Hindlimb muscle (tissue), 1 donor: ENCODE data around the gene ALK. TPM values are rescaled to one million over a fixed set of nuclear protein-coding genes. Genes with fewer than 3 reads are reported as not detected.

Experiments
- DNase-seq: peaks from one replicate; pipeline ENCODE4 v3.0.0-alpha.2; 2013
- polyA plus RNA-seq: library from polyadenylated mRNA; unstranded; fragments of 120-200 nt; gene quantifications from one replicate; pipeline ENCODE4 v1.2.1, GENCODE V29; 2013; ENCODE audit not compliant: insufficient read length

ALK gene
- polyA plus RNA-seq, 1 donor = 0.18 TPM

DNA sequence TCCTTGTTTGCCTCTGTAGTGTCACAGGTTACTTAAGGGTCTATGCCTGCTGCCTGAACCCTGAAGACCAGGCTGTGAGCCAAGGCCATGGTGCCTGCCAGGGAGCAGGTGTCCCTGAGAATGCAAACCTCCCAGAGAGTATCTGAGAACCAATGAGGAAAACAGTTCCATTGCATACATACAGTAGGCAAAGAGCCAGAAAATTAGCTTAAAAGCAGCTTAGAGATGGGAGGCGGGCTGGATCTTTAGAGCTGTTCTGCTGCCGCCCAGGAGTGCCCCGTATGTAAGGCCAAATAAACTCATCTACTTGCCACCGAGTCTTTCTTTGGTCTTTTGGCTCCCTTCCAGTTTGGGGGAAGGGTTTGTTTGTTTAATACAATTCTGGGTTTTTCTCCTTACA is 478.2 kb downstream of the ALK start:
- DNase-seq = no peak

DNA sequence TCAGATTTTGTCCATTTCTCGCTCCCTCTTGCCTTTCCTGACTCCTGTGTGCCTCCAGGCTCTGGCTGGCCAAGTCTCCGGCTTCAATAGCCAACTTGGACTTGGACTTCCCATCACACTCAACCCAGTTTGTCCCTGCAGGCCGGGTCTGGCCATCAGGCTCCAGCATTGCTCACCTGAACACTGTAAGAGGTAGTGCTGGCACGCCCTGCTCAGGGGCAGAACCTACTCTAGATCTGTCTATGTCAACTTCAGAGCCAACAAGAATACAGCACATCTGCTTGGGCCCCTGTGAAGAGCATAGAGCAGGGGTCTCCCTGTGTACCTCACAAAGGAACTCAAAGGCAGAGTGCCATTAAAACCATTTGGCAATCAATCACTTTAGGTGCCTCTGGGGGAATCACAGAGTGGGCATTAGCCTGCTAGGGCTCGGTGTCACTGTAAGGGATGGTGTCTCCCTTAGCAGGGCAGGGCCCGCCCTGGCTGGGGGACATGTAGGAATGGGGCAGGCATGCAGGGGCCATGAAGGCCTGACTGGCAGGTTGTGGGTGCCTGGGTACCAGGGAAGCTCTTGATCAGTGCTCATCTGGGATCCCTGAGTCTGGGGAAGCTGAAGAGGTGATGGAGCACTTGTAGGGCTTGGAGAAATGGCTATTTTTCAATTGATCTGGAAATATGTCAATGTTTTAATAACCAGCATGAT is 480.3 kb downstream of the ALK start:
- DNase-seq = no peak

DNA sequence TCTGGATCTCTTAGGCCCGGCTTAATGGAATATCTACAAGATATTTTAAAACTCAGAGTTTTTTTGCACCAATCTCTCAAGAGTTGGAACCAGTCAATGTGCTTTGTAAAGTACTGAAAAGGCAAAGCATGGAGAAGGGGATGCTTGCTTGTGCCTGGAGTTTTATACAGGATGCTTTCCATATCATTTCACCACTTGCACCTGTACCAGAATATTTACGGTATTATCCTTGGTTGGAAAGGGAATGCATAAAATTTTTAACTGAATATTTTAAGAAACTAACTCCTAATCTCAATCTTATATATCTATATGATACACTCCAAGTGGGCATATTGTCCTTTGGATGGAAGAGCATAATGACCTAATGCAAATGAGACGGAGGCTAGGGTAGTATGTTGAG is 487.5 kb downstream of the ALK start:
- no peak for DNase-seq

DNA sequence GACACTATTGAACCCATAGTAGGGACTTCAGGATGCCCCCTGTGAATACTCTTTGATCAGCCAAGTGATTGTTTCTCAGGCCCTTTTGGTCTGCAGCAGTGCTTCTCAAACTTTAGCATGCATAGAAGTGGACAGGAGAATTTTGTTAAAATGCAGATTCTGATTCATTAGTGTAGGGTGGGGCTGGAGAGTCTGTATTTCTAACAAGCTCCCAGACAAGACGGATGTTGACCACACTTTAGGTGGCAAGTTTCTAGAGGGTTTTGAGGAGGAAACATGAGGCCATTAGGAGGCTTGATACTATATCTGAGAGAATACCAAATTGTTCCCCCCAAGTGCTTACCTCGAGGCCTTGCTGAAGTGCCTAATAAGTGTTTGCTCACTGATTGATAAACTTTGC is 488.3 kb downstream of the ALK start:
- DNase-seq = no peak

DNA sequence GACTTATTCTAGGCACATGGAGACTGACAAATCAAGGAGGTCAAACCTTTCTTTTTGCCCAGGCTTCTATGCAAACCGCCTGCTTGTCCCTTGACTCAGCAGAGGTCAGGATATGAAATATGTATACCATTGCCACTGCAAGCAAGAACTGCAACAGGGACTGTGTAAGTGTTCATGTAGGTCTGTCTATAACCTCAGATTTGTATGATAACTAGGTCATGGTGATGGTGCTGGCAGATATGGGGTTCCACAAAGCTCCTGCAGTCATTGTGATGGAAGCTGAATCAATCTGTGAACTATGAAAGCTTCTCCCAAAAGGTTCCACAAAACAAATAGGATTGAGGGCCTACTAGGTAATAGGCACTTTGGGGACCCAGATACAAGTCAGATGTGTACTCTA is 489.9 kb downstream of the ALK start:
- DNase-seq = no peak

DNA sequence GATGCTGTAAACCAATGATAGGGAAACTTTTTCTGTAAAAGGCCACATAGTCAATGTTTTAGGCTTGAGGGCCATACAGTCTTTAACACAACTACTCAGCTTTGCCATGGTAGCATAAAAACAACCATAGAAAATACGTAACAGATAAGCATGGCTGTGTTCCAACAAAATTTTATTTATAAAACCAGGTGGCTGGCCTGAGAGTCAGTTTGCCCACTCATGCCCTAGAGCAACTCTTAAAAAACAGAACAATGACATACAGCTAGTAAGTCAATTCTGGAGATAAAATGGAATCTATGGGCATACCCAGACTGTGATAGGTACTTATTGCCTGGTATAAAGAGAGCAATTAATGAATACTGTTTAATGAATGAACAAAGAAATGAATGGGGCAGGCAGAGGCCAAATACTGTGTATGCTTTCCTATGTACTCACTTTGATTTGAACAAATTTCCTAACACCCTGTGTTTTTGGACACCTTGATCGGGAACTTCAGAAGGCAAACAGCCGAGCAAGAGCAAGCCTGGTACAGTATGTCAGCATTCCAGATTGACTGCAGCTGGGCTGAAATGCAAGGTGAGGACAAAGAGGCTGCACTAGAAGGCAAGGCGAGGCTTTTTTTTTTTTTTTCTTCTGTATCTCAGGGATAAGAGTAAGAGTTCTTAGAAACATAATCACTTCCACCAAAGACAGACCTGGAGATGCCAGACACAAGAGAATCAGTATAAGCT is 490.8 kb downstream of the ALK start:
- no peak for DNase-seq

DNA sequence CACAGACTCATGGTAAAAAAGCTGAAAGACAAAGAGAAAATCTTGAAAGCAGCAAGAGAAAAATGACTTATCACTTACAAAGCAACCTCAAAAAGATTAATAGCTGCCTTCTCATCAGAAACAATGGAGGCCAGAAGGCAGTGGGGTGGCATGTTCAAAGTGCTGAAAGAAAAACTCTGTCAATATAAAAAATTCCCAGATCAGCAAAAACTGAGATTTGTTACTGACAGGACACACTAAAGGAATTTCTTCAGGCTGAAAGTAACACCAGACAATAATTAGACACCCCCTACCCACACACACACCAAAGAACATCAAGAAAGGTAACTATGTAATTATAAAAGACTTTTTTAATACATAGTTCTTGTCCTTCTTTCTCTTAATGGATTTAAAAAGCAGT is 495.0 kb downstream of the ALK start:
- no peak for DNase-seq

DNA sequence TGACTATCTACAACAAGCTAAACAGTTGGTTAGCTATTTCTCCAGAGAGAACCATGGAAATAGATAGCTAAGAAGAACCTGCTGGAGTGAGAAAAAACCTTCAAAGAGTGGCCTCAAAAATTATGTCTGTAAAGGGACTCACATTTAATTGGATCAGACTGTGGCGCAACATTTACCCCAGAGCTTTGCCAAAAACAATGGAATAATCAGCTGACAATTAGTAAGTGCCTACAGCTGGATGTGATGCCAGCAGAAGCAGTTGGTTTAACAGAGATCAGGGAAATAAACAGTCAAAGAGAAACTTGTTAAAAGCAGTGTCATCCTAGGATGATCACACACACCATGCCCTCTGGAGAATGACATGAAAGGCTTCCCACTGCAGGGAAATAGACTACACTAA is 495.5 kb downstream of the ALK start:
- no peak for DNase-seq

DNA sequence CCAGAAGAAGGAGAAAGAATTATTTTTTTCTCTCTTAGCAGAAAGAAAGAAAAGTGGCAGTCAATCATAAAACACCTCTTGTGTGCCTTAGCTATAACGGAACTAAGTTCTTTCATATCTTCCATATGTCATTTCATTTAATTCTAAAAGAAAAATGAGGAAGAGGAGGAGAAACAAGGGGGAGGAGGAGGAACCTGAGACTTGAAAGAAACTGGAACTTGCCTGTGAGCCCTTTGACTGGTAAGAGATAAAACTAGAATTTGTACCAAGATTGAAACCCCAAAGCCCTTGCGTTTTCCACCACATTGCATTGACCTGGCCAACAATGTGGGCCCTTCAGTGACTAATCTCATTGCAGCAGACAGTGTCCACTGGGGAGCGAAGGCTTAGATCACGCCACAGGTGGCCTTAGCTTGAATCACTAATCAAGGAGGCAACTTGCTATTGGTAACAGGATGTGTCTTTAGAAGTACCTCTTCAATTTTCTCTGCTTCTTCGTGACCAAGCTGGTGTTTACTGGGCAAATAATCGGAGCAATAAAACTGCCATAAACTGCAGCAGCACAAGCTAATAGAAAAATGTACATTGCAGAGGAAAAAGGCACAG is 498.2 kb downstream of the ALK start:
- no peak for DNase-seq

DNA sequence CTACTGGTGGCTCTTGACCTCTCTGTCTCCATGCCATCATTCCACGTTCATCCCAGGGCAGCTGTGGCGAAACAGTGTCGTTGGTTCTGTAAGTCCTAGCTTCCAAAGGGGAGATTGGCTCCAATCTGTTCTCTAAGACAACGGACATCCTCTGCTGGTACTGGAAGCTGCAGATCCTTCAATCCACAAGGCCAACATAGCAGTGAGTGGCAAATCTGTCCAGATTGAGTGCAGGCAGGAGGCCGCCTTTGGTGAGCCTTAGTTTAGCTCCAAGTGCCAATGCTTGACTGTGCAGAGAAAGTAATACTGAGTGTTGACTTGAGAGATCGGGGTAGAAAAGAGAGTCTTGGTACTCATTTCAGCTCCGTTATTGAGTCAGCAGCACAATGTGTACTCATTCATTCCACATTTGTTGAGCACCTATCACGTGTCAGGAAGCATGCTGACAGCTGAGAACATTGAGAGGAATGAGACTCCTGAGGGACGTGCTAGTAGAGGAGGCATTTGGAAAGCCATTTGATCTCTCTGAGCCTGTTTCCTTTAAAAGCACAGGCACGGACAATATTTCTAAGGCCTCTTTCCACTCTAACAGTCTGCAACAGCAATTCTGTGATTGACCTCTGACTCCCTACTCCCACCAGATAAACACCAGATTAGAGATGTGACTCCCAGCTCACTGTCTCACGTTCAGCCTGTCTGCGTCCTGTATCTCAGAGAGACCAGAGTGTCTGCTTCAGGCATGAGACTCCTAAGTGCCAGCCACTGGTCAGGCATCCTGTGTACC is 500.2 kb downstream of the ALK start:
- DNase-seq = no peak

DNA sequence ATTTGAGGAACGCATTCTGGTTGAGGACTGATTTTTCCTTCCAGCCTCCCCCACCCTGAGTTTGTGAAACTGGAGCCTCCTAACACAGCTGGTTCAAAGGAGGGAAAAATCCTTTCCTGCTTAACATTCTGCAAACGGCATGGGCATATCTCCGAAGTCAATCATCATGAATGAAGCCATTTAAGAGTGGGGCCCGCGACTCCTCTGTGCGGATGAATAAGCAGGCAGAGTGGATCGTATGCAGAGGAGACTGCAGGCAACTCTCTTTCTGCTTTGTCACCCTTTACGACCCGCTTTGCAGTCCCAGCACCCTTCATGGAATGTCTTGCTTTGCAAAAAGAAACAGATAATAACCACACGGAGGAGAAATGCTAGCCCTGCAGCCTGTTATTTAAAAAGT is 500.9 kb downstream of the ALK start:
- DNase-seq = no peak

DNA sequence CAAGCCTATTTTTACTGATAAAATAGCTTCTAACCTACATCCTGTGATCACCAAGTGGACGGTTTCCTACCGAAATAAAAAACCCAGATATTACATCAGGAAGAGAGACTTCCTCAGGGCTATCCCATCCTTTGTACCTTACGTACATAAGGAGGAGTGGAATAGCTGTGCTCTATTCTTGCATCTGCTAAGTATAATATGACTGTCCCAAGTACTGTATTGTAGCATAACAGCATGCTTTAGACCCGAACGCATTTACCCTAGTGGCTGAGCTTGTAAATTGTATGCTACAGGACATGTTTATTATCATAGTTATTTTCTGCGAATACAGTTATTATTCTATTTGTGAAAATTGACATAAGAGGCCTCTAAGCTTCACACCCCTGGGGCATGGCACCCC is 503.8 kb downstream of the ALK start:
- no peak for DNase-seq

DNA sequence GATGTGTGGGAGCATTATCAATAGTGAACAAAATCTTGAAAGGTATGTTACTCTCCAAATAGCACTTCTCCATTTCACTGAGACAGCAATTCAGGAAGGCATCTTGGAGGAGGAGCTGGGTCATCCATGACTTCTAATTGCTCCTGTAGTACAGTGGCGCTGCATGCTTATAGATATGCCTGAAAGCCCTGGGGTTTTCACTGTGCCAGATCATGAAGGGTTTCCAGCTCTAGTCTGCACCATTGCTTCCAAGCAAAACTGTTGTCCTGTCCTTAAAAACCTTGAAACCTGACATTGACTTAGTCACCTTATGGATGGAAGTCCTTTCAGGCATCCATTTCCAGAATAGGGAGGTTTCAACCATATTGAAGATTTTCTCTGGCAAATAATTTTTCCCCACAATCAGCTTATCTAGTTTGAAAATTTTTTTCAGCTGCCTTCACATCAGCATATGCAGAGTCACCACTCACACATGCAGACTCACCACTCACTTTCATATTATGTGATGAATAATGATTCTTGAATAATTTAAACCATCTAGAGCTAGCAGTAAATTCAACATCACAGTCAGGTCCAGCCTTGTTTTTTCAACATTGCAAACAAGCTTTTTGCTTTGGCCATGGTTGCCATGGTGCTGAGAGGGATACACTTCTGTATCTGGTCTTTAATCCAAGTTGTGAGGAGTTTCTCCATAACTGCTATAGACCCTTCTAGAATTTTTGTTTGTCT is 509.0 kb downstream of the ALK start:
- no peak for DNase-seq

DNA sequence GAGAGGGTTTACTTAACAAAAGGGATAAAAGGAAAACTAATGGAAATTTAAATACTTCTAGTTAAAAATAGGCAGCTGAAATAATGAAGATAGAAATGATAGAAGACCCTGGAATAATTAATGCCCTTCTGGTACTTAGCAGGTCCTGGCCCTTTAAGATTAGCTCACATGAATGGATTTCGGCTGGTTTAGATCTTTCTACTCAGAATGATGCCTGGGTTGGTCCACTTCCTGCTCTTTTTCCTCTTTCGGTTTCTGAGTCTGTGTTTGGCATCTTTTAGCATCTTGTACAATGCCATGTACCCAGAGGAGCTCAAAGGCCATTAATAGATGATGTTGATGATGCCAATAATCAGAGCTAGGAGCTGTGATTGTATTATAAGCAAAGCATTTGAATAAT is 515.7 kb downstream of the ALK start:
- no peak for DNase-seq

DNA sequence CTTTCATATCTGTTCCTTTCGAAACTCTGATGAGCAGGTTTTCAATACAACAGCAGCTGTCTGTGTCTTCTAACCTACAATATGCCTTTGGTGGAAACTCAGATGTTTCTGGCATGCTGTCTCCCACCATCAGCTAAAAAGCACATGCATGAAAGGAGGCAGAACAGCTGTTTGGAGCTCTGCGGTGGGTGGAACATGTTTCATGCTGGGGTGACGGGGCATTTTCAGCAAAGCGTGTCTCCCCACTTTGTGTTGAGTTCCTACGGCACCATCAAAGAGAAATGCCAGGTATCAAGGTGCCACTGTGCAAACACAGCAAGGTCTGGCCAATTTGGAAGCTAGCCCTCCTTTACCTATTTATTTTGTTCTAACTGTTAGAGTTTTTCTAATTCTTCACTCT is 516.1 kb downstream of the ALK start:
- DNase-seq = no peak

DNA sequence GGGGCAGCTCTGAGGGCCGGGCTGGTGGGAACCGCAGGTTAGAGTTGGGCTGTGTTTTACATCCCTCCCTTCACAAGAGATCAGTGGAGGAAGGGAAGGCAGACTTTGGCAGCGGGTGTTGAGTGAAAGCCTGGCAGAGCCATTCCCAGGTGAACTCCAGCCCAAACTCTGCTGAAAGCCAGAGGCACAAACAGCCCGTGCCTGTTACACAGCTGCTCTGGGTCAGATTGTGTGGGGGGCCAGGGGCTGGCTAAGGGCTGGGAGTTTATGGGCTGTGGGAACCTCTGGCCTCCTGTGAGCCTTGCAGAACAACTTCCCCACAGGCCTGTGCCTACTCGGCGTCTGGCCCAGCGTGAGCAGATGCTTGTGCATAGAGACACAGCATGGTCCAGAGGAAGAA is 519.4 kb downstream of the ALK start:
- no peak for DNase-seq

DNA sequence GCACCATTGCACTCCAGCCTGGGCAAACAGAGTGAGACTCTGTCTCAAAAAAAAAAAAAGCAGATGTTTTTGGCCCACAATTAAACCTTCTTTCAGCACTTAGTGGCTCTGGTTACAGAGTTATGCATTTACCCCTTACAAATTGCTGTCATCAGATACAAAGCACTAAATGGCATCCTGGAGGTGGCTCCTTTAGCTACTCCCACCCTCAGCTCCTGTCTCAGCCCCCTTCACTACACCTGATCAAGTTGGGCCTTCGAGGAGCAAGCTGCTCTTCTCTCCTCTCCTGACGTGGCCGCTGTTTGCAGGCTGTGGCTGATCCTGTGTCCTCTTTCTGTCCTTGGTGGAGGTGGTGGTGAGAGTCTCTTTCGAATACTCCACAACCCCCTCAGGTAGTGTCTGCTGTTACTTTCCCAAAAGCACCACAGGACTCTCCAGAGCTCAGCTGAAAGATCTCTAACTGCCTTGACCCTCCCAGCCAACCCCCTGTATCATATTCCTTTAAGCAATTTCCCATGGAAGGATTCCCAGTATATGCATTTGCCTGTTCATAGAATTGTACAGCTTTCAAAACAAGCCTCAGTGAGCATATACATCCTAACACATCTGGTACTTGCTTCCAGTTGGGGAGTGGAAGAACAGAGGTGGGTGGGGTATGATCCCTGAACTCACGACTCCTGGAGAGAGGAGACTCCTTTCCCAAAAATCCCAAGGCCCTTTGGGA is 520.3 kb downstream of the ALK start:
- DNase-seq = no peak

DNA sequence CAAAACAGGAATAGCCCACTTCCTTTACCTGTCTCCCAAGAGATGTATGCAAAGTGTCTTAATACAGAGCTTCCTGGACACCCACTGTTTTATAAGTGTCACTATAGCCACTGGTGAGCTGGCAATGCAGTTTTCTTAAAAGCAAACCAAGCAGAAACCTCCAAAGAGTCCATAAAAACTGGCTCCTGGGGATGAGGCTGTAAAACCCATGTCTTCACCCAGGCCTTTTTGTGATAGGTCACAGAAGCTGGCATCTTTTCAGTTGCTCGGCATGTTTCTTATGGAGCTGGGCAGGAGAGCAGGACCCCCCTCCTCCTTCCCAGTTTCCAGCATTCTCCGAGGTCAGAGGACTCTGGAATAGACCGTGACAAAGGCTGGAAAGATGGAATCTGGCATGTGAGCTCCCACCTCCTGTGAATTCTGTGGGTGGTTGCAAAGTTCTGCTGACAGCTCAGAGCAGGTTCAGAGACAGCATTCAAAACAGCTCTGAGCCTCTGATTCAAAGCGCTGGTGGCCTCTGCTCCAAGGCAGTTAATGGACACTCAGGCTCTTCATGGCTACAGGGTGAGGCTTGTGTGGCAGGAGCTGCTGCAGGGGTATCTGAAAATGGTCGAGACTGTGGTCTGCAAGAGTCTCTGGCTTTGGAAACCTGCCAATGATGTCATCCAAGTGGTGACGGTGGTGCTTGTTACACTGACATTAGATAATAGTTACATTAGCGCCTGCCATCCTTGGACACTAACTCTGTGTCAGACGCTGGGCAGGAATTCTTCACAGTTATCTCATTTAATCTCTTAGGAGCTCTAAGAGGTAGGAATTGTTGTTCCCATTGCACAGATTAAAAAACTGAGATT is 522.8 kb downstream of the ALK start:
- DNase-seq = no peak

DNA sequence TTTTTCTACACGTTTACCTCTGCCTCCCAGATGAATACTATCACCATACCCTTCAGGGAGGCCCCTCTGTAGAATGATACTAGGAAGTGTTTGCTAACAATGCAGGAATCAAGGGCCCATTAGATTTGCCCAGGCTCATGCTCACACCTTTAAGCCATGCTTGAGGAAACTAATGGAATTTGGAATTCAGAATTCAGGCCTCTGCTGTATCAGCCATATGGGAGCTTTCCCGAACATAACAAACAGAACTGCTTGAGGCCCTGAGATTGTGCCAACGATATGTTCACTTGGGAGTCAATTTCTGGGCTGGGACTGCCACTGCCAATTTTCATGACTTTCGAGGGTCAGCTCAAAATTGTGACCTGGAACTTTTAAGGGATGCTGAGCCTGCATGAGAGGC is 523.7 kb downstream of the ALK start:
- DNase-seq = no peak

DNA sequence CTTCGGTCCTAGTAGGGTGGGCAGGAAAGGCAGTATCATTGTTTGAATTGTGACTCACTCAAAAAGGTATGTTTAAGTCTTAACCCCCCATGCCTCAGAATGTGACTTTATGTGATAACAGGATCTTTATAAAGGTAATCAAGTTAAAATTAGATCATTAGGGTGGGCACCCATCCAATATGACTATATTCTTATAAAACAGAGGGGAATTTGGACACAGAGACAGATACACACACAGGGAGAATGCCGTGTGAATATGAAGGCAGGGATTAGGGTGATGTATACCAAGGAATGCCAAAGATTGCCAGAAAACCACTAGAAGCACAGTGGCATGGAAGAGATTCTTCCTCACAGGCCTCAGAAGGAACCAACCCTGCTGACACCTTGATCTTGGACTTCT is 524.3 kb downstream of the ALK start:
- DNase-seq = no peak

DNA sequence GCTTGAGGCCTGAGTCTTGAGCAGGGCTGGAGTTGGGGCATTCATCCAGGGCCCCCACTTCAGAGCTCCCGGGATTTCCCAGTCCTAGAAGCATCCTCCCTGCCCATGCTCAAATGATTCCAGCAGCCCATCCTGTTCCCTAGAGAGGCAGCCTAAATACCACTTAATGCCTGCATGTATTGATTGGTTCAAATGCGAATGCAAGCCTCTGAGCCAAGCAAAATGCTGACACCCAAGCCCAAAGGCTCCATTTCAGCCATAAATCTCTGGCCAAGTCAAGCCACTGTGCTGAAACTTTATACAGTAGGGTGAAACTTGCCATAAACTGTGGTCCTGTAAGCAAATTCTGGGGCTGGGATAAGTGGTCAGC is 526.4 kb downstream of the ALK start:
- no peak for DNase-seq
